Nephron progenitor cell (in vitro differentiated cells): ENCODE data around the gene EXPH5.

Source experiments
- DNase-seq: peaks from one replicate; pipeline ENCODE4 v3.0.0; 2021
- H3K27ac Mint-ChIP-seq: 2 replicates; pipeline ENCODE4 v1.8.0; 2021; ENCODE audit warnings: mild to moderate bottlenecking, moderate library complexity, mixed read lengths
- H3K27me3 Mint-ChIP-seq: 2 replicates; pipeline ENCODE4 v1.8.0; 2021; ENCODE audit warnings: mild to moderate bottlenecking, low read depth, mixed read lengths; ENCODE audit not compliant: poor library complexity
- H3K36me3 Mint-ChIP-seq: 2 replicates; pipeline ENCODE4 v1.8.0; 2021; ENCODE audit warnings: low read depth, mixed read lengths
- H3K4me1 Mint-ChIP-seq: 2 replicates; pipeline ENCODE4 v1.8.0; 2021; ENCODE audit warnings: mixed read lengths
- H3K4me3 Mint-ChIP-seq: 2 replicates; pipeline ENCODE4 v1.8.0; 2021; ENCODE audit warnings: mild to moderate bottlenecking, moderate library complexity, mixed read lengths
- H3K9me3 Mint-ChIP-seq: 2 replicates; pipeline ENCODE4 v1.8.0; 2021; ENCODE audit warnings: mild to moderate bottlenecking, moderate library complexity, mixed read lengths
- TF ChIP-seq, protein P1 (sequence below): fragments of 200-600 bp; sonication (generic); IDR thresholded peaks from 2 replicates; pipeline ENCODE4 v1.5.0; 2021; ENCODE audit warnings: antibody characterized with exemption

Gene EXPH5

DNA sequence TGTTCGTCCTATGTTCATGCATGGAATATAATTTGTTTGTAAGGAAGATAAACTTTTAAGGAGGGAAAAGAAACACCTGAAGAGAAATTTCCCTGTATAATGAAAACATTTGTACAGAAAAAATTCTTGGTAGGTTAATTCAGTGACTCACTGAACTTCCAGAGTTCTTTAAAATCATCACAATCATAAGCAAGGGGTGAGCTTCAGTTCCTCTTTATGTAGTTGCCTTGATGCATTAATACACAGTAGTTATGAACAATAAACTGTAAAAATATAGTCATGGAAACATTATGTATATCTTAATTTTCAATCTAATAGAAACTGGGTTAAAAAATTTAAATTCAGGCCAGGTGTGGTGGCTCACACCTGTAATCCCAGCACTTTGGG, 125.1 kb downstream of the EXPH5 start:
- TF ChIP-seq, protein P1, sequence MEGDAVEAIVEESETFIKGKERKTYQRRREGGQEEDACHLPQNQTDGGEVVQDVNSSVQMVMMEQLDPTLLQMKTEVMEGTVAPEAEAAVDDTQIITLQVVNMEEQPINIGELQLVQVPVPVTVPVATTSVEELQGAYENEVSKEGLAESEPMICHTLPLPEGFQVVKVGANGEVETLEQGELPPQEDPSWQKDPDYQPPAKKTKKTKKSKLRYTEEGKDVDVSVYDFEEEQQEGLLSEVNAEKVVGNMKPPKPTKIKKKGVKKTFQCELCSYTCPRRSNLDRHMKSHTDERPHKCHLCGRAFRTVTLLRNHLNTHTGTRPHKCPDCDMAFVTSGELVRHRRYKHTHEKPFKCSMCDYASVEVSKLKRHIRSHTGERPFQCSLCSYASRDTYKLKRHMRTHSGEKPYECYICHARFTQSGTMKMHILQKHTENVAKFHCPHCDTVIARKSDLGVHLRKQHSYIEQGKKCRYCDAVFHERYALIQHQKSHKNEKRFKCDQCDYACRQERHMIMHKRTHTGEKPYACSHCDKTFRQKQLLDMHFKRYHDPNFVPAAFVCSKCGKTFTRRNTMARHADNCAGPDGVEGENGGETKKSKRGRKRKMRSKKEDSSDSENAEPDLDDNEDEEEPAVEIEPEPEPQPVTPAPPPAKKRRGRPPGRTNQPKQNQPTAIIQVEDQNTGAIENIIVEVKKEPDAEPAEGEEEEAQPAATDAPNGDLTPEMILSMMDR = no peak
- no peak overlapping the region for H3K27ac Mint-ChIP-seq
- H3K9me3 Mint-ChIP-seq = no peaks in the 10 kb centered on the region
- DNase-seq = no peak
- H3K4me3 Mint-ChIP-seq = no peak overlapping the region
- H3K27me3 Mint-ChIP-seq = peaks cover 9% of the 10 kb centered on the region
- H3K36me3 Mint-ChIP-seq = peaks cover 4% of the 10 kb centered on the region
- peaks cover 5% of the 10 kb centered on the region for H3K4me1 Mint-ChIP-seq

DNA sequence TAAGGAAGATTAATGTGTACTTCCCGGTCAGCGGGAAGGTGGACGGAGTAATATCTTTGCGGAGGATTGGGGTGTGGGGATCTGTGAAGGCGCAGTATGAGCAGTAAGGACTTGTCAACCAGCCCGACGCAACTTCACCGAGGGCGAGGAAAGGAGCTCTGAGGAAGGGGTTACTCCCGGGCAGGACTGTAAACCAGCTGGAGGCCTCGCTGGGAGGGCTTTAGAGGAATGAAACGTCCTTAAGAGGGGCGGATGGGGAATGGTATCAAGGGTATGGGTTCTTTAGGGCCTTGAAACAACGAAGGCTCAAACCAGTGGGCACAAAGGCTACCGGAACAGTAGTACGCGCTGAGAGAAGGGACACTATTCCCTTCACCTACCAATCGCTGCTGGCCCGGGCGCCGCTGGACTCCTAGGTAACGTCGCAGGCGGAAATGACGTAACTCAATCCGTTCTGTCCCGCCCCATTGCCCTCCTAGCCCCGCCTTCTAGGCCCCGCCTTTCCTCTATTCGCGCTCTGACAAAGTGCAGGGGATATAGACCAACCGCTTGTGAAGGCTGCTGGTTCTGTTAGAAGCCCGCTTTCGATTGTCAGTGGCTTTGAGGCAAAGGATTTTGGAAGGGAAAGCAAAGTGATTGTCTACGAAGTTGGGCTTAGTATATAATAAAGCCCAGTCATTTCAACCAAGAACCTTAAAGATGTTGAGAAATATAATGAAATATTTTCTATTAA, 126.3 kb downstream of the EXPH5 start, which contains the start of gene C11orf65:
C11orf65 (minus strand) TSS at position 439 of the 733 bp plus-strand sequence. CDS start 5,970 bp downstream, outside the sequence.
- Mint-ChIP-seq H3K4me3 (peak within 1 kb of the TSS; percentile 93), H3K36me3 (peaks cover 4% of the 10 kb centered on the region), H3K4me1 (peaks cover 5% of the 10 kb centered on the region), H3K27ac (peak within 1 kb of the TSS; percentile 100), H3K27me3 (peaks cover 9% of the 10 kb centered on the region), H3K9me3 (no peaks in the 10 kb centered on the region)
- DNase-seq = peak; percentile 94
- TF ChIP-seq, protein P1 = no peak

DNA sequence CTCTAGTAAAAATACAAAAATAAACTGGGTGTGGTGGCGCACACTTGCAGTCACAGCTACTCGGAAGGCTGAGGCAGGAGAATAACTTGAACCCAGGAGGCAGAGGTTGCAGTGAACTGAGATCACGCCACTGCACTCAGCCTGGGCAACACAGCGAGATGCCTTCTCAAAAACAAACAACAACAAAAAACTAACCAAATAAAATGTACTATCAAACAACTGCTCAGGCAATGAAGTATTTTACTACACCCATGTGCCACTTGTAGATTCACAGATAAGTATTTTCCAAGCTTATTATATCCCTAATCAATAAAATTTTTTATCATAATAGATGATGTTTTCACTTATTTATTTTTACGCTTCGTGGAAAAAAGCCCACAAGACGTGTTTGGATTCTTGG, 127.2 kb downstream of the EXPH5 start:
- H3K36me3 Mint-ChIP-seq = peaks cover 4% of the 10 kb centered on the region
- TF ChIP-seq, protein P1 = no peak
- H3K4me1 Mint-ChIP-seq = peaks cover 5% of the 10 kb centered on the region
- H3K9me3 Mint-ChIP-seq = no peaks in the 10 kb centered on the region
- no peak for DNase-seq
- peak overlapping the region; percentile 93 for H3K4me3 Mint-ChIP-seq
- peaks cover 9% of the 10 kb centered on the region for H3K27me3 Mint-ChIP-seq
- peak overlapping the region; percentile 91 for H3K27ac Mint-ChIP-seq
